Sciatic nerve (tissue), 2 donors: ENCODE data around the gene WDSUB1. TPM values are rescaled to one million over a fixed set of nuclear protein-coding genes. Genes with fewer than 3 reads are reported as not detected.

ENCODE experiments used
- ATAC-seq: fragments of 200-7000 bp; cut with Tn5 transposase; one replicate; pipeline ENCODE4 v1.9.1; 2020; ENCODE audit warnings: mild to moderate bottlenecking, moderate library complexity
- DNase-seq: peaks from one replicate; pipeline ENCODE4 v3.0.0-alpha.2; 2020; ENCODE audit warnings: low spot score
- intact Hi-C: fragments of 100-400 bp; cut with DNase I; formaldehyde crosslinking; loops from one replicate; pipeline ENCODE4 v1.14.2; 2022
- total RNA-seq: library from RNA; stranded (reverse); fragmentation: NEBNext Ultra II Directional; extraction: Animal tissue kit (Norgen Biotek cat#: 25700); gene quantifications from one replicate; pipeline ENCODE4 v1.2.1, GENCODE V29; 2021
- donor health status: DM: no; HTN: no; CAD: no.
- donor health status: DM: no; HTN: no; CAD: no.

Gene WDSUB1
- total RNA-seq, 1 donor from 2014 or later, result 12.1 TPM

- ATAC-seq (no peak), DNase-seq (no peak)
- intact Hi-C loops, result no loop called here
Observed at GRCh38 chr2:159227467-159227866, 59.0 kb downstream of the WDSUB1 start.

GRCh38 chr2:159226608-159227385 lies 59.7 kb downstream of the WDSUB1 start:
- ATAC-seq (no peak), DNase-seq (no peak)
- intact Hi-C loops, result no loop called here

GRCh38 chr2:159226059-159226461 lies 60.4 kb downstream of the WDSUB1 start:
- DNase-seq (no peak), ATAC-seq (peak; percentile 38)
- intact Hi-C loops, result no loop called here

GRCh38 chr2:159225025-159226016 lies 61.2 kb downstream of the WDSUB1 start:
- ATAC-seq (peak; percentile 62), DNase-seq (no peak)
- intact Hi-C loops, result no loop called here

- DNase-seq, result no peak
- ATAC-seq, result no peak
Observed at GRCh38 chr2:159224061-159224813, 62.3 kb downstream of the WDSUB1 start.

GRCh38 chr2:159219394-159219998 lies 67.0 kb downstream of the WDSUB1 start:
- intact Hi-C loops, result no loop called here
- no peak for DNase-seq
- no peak for ATAC-seq

More at GRCh38 chr2:159224061-159224813, 62.3 kb downstream of the WDSUB1 start:
- intact Hi-C loops, result no loop called here

GRCh38 chr2:159218389-159218788 lies 68.1 kb downstream of the WDSUB1 start:
- ATAC-seq, result no peak
- intact Hi-C loops, result no loop called here
- no peak for DNase-seq

GRCh38 chr2:159217676-159218075 lies 68.8 kb downstream of the WDSUB1 start:
- intact Hi-C loops, result no loop called here
- DNase-seq (no peak), ATAC-seq (no peak)

- no peak for DNase-seq
- ATAC-seq, result no peak
- intact Hi-C loops, result no loop called here
Observed at GRCh38 chr2:159215116-159215515, 71.4 kb downstream of the WDSUB1 start.

GRCh38 chr2:159214325-159214865 lies 72.1 kb downstream of the WDSUB1 start:
- intact Hi-C loops, result no loop called here
- DNase-seq (no peak), ATAC-seq (no peak)

GRCh38 chr2:159213296-159213695 lies 73.2 kb downstream of the WDSUB1 start:
- intact Hi-C loops, result no loop called here
- ATAC-seq, result no peak

GRCh38 chr2:159211447-159212396 lies 74.8 kb downstream of the WDSUB1 start:
- no peak for ATAC-seq
- no peak for DNase-seq
- intact Hi-C loops, result no loop called here

More at GRCh38 chr2:159213296-159213695, 73.2 kb downstream of the WDSUB1 start:
- no peak for DNase-seq

- ATAC-seq (no peak), DNase-seq (no peak)
- intact Hi-C loops, result no loop called here
Observed at GRCh38 chr2:159209341-159210306, 76.9 kb downstream of the WDSUB1 start.

GRCh38 chr2:159208438-159208837 lies 78.1 kb downstream of the WDSUB1 start:
- DNase-seq, result no peak
- intact Hi-C loops, result no loop called here
- no peak for ATAC-seq

- intact Hi-C loops, result no loop called here
- ATAC-seq (no peak), DNase-seq (no peak)
Observed at GRCh38 chr2:159206736-159207380, 79.6 kb downstream of the WDSUB1 start.
